ENCODE results near the gene ARRDC2.
A peak's percentile ranks its signal among the peaks of the same experiment; 100 is the strongest.

ARRDC2 gene

GRCh38 chr19:18062028-18062427, 54.1 kb downstream of the ARRDC2 start:
- TF ChIP-seq CTCF (IDR thresholded peaks at IDR 0.05) = no peak

- TF ChIP-seq CTCF (IDR thresholded peaks at IDR 0.05) = peak; percentile 30; the same call in 1 of the 2 replicates
These were observed 55.5 kb downstream of the ARRDC2 start for GRCh38 chr19:18063463-18063862.
